Uterus (tissue), 2 donors: Measurements from ENCODE around the gene EIF5AL1.

Experiments used
- CTCF ChIP-seq, 4 experiments: fragments of 200-600 bp in 2 of 4; fragments of 450-650 bp in 2 of 4; sonication (generic) in 2 of 4; IDR thresholded peaks; one replicate each; pipeline ENCODE4 v1.5.1; 2016 to 2019; ENCODE audit warnings: antibody characterized with exemption in 4 of 4, mild to moderate bottlenecking in 2 of 4, moderate library complexity in 1 of 4
- POLR2A ChIP-seq, 2 donors: fragments of 450-650 bp; IDR thresholded peaks; one replicate each; pipeline ENCODE4 v1.6.1; 2016; ENCODE audit warnings: antibody characterized with exemption in 2 of 2, mild to moderate bottlenecking in 1 of 2, moderate library complexity in 1 of 2

GRCh38 chr10:79502561-79503309, 9.6 kb upstream of the EIF5AL1 start:
- peak; percentile 9 to 63 (median 52) for TF ChIP-seq CTCF (IDR thresholded peaks at IDR 0.05)
- no peak for TF ChIP-seq POLR2A (IDR thresholded peaks at IDR 0.05)
